ENCODE data around the gene SYDE2. TPM values are rescaled to one million over a fixed set of nuclear protein-coding genes. Genes with fewer than 3 reads are reported as not detected.

SYDE2 gene
- total RNA-seq, 1 donor from 2014 or later: 21.4 TPM

DNA sequence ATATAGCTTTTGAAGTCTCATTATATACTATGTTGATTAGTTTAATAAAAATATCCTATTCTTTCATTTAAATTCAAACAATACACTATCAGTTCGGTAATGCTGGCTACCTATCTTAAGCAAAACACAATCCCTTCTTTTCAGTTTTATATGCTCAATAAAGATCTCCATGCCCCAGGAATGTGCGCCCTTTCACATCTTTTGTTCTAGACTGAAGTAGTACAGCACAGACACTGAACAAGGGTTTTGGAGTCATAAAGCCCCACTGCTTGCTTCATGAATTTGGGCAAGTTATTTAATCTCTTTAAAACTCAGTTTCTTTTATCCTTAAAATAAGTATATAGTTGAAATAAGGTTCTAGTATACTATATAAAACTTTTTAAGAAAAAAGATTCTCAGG is 22.4 kb downstream of the SYDE2 start:
- no peaks in the 10 kb centered on the region for H3K36me3 ChIP-seq
- H3K27ac ChIP-seq (replicated peaks): no peak overlapping the region
- no peaks in the 10 kb centered on the region for H3K9me3 ChIP-seq (replicated peaks)
- H3K4me1 ChIP-seq: peaks cover 15% of the 10 kb centered on the region
- no peak overlapping the region for H3K4me3 ChIP-seq
- no peaks in the 10 kb centered on the region for H3K27me3 ChIP-seq (ENCODE audit: low read depth)
- TF ChIP-seq, protein P1, sequence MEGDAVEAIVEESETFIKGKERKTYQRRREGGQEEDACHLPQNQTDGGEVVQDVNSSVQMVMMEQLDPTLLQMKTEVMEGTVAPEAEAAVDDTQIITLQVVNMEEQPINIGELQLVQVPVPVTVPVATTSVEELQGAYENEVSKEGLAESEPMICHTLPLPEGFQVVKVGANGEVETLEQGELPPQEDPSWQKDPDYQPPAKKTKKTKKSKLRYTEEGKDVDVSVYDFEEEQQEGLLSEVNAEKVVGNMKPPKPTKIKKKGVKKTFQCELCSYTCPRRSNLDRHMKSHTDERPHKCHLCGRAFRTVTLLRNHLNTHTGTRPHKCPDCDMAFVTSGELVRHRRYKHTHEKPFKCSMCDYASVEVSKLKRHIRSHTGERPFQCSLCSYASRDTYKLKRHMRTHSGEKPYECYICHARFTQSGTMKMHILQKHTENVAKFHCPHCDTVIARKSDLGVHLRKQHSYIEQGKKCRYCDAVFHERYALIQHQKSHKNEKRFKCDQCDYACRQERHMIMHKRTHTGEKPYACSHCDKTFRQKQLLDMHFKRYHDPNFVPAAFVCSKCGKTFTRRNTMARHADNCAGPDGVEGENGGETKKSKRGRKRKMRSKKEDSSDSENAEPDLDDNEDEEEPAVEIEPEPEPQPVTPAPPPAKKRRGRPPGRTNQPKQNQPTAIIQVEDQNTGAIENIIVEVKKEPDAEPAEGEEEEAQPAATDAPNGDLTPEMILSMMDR (IDR thresholded peaks at IDR 0.05; ENCODE audit: borderline replicate concordance): no peak
- no peak for DNase-seq
- intact Hi-C loops (cut with micrococcal nuclease): no loop called here

DNA sequence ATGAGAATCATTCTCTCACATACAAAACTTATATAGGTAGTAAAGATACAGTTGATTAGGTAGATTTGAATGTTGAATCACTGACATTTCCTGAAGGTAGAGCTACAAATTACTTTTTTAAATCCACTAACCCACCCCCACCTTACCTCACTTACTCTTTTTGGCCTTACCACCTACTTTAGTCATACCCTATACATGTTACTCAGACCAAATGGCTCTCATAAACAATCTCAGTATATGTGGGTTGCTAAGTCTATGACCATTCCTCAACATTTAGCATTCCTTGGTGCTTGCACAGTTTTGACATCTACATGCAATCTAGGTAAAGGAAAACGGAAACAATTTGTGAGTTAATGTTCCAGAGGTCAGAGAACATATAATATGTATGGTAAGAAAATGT is 26.3 kb downstream of the SYDE2 start:
- Histone ChIP-seq H3K27ac (replicated peaks) (no peak overlapping the region), H3K4me1 (no peaks in the 10 kb centered on the region), H3K36me3 (no peaks in the 10 kb centered on the region), H3K4me3 (no peak overlapping the region), H3K27me3 (ENCODE audit: low read depth) (no peaks in the 10 kb centered on the region), H3K9me3 (replicated peaks) (no peaks in the 10 kb centered on the region)
- TF ChIP-seq, protein P1 (IDR thresholded peaks at IDR 0.05; ENCODE audit: borderline replicate concordance): no peak
- intact Hi-C loops (cut with micrococcal nuclease): no loop called here
- DNase-seq: no peak

DNA sequence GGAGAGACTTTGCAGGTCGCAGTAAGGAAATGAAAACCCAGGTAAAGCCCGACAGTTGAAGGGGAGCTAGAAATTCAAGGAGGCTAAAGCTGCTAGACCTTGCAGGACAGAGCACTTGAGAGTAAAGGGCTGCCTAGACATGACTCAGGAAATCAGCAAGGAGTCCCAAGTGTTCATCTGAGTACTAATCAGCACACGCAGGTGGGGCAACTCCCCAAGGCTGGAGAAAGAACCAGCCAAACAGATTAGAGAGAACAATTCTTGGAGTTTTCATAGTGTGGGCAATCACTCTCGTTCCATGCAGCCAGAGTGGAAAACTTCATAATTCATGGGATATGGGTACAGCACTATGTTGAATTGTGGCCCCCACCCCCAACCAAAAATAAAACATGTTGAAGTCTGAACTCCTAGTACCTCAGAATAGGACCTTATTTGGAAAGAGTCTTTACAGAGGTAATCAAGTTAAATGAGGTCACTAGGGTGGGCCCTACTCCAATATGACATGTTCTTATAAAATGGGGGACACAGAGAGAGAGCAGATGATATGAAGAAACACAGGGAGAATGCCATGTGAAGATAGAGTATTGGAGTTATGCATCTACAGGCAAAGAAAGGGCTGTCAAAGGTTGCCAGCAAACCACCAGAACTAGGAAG is 28.0 kb downstream of the SYDE2 start:
- no peaks in the 10 kb centered on the region for H3K36me3 ChIP-seq
- no peak overlapping the region for H3K4me3 ChIP-seq
- no peaks in the 10 kb centered on the region for H3K4me1 ChIP-seq
- no peaks in the 10 kb centered on the region for H3K9me3 ChIP-seq (replicated peaks)
- no peak overlapping the region for H3K27ac ChIP-seq (replicated peaks)
- TF ChIP-seq, protein P1 (IDR thresholded peaks at IDR 0.05; ENCODE audit: borderline replicate concordance): no peak
- intact Hi-C loops (cut with micrococcal nuclease): no loop called here
- H3K27me3 ChIP-seq (ENCODE audit: low read depth): no peaks in the 10 kb centered on the region
- no peak for DNase-seq

DNA sequence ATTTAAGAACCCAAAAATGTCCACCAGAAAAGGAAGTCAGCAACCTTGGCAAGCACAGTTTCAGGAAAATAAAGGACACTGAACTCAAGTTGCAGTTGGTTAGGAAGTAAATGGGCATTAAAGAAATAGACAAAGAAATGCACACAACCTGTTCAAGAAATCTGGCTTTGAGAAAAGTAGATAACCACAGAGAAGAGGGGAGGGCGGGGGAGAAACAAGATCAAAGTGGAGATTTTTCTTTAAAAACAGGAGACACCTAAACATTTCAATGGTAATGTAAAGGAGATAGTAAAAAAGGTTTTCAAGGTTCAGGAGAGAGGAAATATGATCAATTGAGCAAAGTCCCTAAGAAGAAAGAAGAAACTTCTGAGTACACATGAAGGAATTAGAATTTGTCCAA is 29.1 kb downstream of the SYDE2 start:
- DNase-seq: no peak
- Histone ChIP-seq H3K36me3 (no peaks in the 10 kb centered on the region), H3K4me3 (no peak overlapping the region), H3K4me1 (peaks cover 1% of the 10 kb centered on the region), H3K27ac (replicated peaks) (no peak overlapping the region), H3K9me3 (replicated peaks) (no peaks in the 10 kb centered on the region), H3K27me3 (ENCODE audit: low read depth) (no peaks in the 10 kb centered on the region)
- intact Hi-C loops (cut with micrococcal nuclease): no loop called here
- TF ChIP-seq, protein P1 (IDR thresholded peaks at IDR 0.05; ENCODE audit: borderline replicate concordance): no peak

DNA sequence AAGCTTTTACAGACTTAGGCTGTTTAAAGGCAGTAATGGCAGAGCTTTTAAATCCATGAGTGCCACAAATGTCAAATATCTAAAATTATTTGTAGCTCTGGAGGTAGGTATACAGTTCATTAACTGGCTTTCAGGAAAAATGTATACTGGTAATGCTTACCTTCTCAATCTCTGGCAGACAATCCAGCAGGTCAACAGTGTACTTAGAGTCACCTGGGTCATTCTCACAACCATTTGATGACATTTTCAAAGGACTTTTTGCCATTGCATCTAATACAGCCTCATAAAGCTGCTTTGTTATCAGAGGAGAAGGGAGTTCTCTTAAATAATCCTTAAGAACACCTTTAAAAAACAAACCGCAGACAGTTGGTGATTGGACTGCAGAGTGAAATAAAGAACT is 31.9 kb downstream of the SYDE2 start:
- no peaks in the 10 kb centered on the region for H3K36me3 ChIP-seq
- TF ChIP-seq, protein P1 (IDR thresholded peaks at IDR 0.05; ENCODE audit: borderline replicate concordance): no peak

More for the DNA sequence above, 31.9 kb downstream of the SYDE2 start:
- DNase-seq: no peak
- Histone ChIP-seq H3K4me3 (no peak overlapping the region), H3K27ac (replicated peaks) (no peak overlapping the region), H3K9me3 (replicated peaks) (no peaks in the 10 kb centered on the region), H3K27me3 (ENCODE audit: low read depth) (no peaks in the 10 kb centered on the region), H3K4me1 (peaks cover 4% of the 10 kb centered on the region)
- intact Hi-C loops (cut with micrococcal nuclease): no loop called here
